Activated CD8-positive, alpha-beta memory T cell treated with anti-CD3 and anti-CD28 coated beads, Interleukin-2, amount 50 U/mL, for 24 hours (primary cell): Measurements from ENCODE around the gene PRRG3.
A peak's percentile ranks its signal among the peaks of the same experiment; 100 is the strongest.
"Not testable (repeated sequence)": the region's sequence is repeated elsewhere in the genome, so short reads cannot be mapped to it uniquely, and the experiment has no call there.

Experiments used
- DNase-seq: peaks from one replicate; pipeline ENCODE4 v3.0.0-alpha.2; 2020; ENCODE audit errors: extremely low read depth

The PRRG3 gene

GRCh38 chrX:151694661-151695582 lies at the start of gene PRRG3:
TSS of gene PRRG3 (plus strand) at chrX:151695458. CDS start at chrX:151698815, 3,357 bp downstream.
- DNase-seq: no peak

- no peak for DNase-seq
Measured at GRCh38 chrX:151675121-151675746, 20.0 kb upstream of the PRRG3 start.

- no peak for DNase-seq
Measured at GRCh38 chrX:151676196-151676595, 19.1 kb upstream of the PRRG3 start.

- DNase-seq: no peak
Measured at GRCh38 chrX:151679798-151680402, 15.4 kb upstream of the PRRG3 start.

GRCh38 chrX:151680805-151681204 lies 14.5 kb upstream of the PRRG3 start:
- DNase-seq: peak; percentile 23

GRCh38 chrX:151687635-151688034 lies 7.6 kb upstream of the PRRG3 start:
- no peak for DNase-seq

- DNase-seq: no peak
Measured at GRCh38 chrX:151688695-151689094, 6.6 kb upstream of the PRRG3 start.

- DNase-seq: no peak
Measured at GRCh38 chrX:151692825-151693224, 2.4 kb upstream of the PRRG3 start.

GRCh38 chrX:151694121-151694520 lies 1.1 kb upstream of the PRRG3 start:
- no peak for DNase-seq

GRCh38 chrX:151695583-151696340 lies 504 bp downstream of the PRRG3 start:
- DNase-seq: no peak

- not testable (repeated sequence) for DNase-seq
Measured at GRCh38 chrX:151697082-151697481, 1.8 kb downstream of the PRRG3 start.

GRCh38 chrX:151697522-151697921 lies 2.3 kb downstream of the PRRG3 start:
- no peak for DNase-seq

- DNase-seq: no peak
Measured at GRCh38 chrX:151698485-151698884, 3.2 kb downstream of the PRRG3 start.

GRCh38 chrX:151699746-151700145 lies 4.5 kb downstream of the PRRG3 start:
- no peak for DNase-seq

GRCh38 chrX:151700581-151700980 lies 5.3 kb downstream of the PRRG3 start:
- no peak for DNase-seq

- no peak for DNase-seq
Measured at GRCh38 chrX:151701071-151701470, 5.8 kb downstream of the PRRG3 start.

GRCh38 chrX:151701531-151701930 lies 6.3 kb downstream of the PRRG3 start:
- DNase-seq: no peak

- no peak for DNase-seq
Measured at GRCh38 chrX:151702026-151702714, 6.9 kb downstream of the PRRG3 start.

- DNase-seq: no peak
Measured at GRCh38 chrX:151702741-151703340, 7.6 kb downstream of the PRRG3 start.

GRCh38 chrX:151703487-151703886 lies 8.2 kb downstream of the PRRG3 start:
- no peak for DNase-seq
